Pancreas (tissue), 10 donors: ENCODE results near the gene LRRC43. TPM values are rescaled to one million over a fixed set of nuclear protein-coding genes. Genes with fewer than 3 reads are reported as not detected.
A peak's percentile ranks its signal among the peaks of the same experiment; 100 is the strongest.

ENCODE experiments used
- ATAC-seq, 4 donors: fragments of 200-7000 bp; cut with Tn5 transposase; one replicate each; pipeline versions ENCODE4 v1.8.0 to v1.9.1; 2020; ENCODE audit warnings: mild to moderate bottlenecking in 4 of 4, moderate library complexity in 4 of 4
- DNase-seq, 6 donors: peaks; one replicate each; pipeline ENCODE4 v3.0.0-alpha.2; 2020
- FAIRE-seq: peaks from 2 replicates; lab custom pipeline; 2012; peaks lifted over from hg19 to GRCh38; lab: Jason Lieb, UNC
- H3K27ac ChIP-seq, 4 donors: fragments of 200-600 bp; sonication (generic); 1 replicate in 3 of 4; 2 replicates in 1 of 4; pipeline versions ENCODE4 v1.5.0 to v1.8.0; 2020
- H3K27me3 ChIP-seq, 4 donors: fragments of 200-600 bp; one replicate each; pipeline ENCODE4 v1.8.0; 2021
- H3K36me3 ChIP-seq, 3 donors: fragments of 200-600 bp; sonication (generic) in 1 of 3; one replicate each; pipeline versions ENCODE4 v1.5.0 to v1.8.0; 2020 to 2021
- H3K4me1 ChIP-seq, 3 donors: fragments of 200-600 bp; one replicate each; pipeline ENCODE4 v1.8.0; 2021
- H3K4me3 ChIP-seq, 4 donors: fragments of 200-600 bp; sonication (generic) in 2 of 4; one replicate each; pipeline versions ENCODE4 v1.5.0 to v1.8.0; 2020 to 2021
- H3K9me3 ChIP-seq, 4 donors: fragments of 200-600 bp; one replicate each; pipeline ENCODE4 v1.8.0; 2021
- WGBS, 2 donors: extraction: QIAGEN DNeasy Blood & Tissue Kit; methylation state at CpG; one replicate each; pipeline ENCODE4 v1.1.7; 2013; 5-methylcytosine and 5-hydroxymethylcytosine counted together
- intact Hi-C, 3 donors: fragments of 100-400 bp; cut with DNase I; formaldehyde crosslinking; loops; one replicate each; pipeline versions ENCODE4 v1.11.1 to v1.14.2; 2022
- polyA plus RNA-seq, 2 donors: library from polyadenylated mRNA; stranded (reverse); fragments of 200-250 nt; gene quantifications; one replicate each; pipeline ENCODE4 v1.2.3, GENCODE V29; 2013
- total RNA-seq, 6 donors: library from RNA; stranded (reverse); fragmentation: NEBNext Ultra II Directional in 4 of 6; extraction: Animal tissue kit (Norgen Biotek cat#: 25700) in 4 of 6; gene quantifications; one replicate each; pipeline versions ENCODE4 v1.2.1 to v1.2.4, GENCODE V29; 2021 to 2023
- TF ChIP-seq, protein P1 (sequence below), 4 donors: fragments of 200-600 bp; sonication (generic) in 3 of 4; IDR thresholded peaks; one replicate each; pipeline versions ENCODE4 v1.5.0 to v1.8.0; 2021; ENCODE audit warnings: antibody characterized with exemption in 4 of 4
- donor health status: healthy with polysubstance abuse.
- donor health status: DM: no; HTN: no; CAD: no; lungs with moderate emphysema.
- donor health status: DM: no; HTN: no; CAD: no.
- donor health status: control.
- donor health status: control.
- donor health status: Bipolar disorder and iron deficiency.
- donor health status: DM: yes; HTN: yes; CAD: no.
- donor health status: DM: no; HTN: no; CAD: no.
- donor health status: DM: no; HTN: no; CAD: no.
- donor health status: DM: yes; HTN: yes; CAD: no.

The LRRC43 gene
- total and polyA plus RNA-seq, 8 donors: 0.12 to 1.6 (median 0.52) TPM

GRCh38 chr12:122137681-122138080 lies 45.2 kb upstream of the LRRC43 start:
- TF ChIP-seq, protein P1, sequence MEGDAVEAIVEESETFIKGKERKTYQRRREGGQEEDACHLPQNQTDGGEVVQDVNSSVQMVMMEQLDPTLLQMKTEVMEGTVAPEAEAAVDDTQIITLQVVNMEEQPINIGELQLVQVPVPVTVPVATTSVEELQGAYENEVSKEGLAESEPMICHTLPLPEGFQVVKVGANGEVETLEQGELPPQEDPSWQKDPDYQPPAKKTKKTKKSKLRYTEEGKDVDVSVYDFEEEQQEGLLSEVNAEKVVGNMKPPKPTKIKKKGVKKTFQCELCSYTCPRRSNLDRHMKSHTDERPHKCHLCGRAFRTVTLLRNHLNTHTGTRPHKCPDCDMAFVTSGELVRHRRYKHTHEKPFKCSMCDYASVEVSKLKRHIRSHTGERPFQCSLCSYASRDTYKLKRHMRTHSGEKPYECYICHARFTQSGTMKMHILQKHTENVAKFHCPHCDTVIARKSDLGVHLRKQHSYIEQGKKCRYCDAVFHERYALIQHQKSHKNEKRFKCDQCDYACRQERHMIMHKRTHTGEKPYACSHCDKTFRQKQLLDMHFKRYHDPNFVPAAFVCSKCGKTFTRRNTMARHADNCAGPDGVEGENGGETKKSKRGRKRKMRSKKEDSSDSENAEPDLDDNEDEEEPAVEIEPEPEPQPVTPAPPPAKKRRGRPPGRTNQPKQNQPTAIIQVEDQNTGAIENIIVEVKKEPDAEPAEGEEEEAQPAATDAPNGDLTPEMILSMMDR (IDR thresholded peaks at IDR 0.05): no peak
- intact Hi-C loops: no loop called here
- WGBS, 2 donors: 65 to 72% methylated on average over 11 of the region's 11 CpGs
- H3K4me3 ChIP-seq: no peak overlapping the region
- H3K27ac ChIP-seq: no peak overlapping the region
- no peaks in the 10 kb centered on the region for H3K4me1 ChIP-seq
- ATAC-seq: peak in 2 of 4 donors; percentile 24 to 35
- no peak for FAIRE-seq
- H3K27me3 ChIP-seq: no peaks in the 10 kb centered on the region
- H3K36me3 ChIP-seq: peaks cover 6 to 72% (median 53%) of the 10 kb centered on the region in 3 donors
- DNase-seq: no peak
- no peaks in the 10 kb centered on the region for H3K9me3 ChIP-seq

- Histone ChIP-seq H3K27me3 (no peaks in the 10 kb centered on the region), H3K9me3 (no peaks in the 10 kb centered on the region), H3K36me3 (peaks cover 6 to 72% (median 53%) of the 10 kb centered on the region in 3 donors), H3K4me1 (no peaks in the 10 kb centered on the region), H3K27ac (no peak overlapping the region), H3K4me3 (no peak overlapping the region)
- ATAC-seq (no peak), FAIRE-seq (no peak), DNase-seq (no peak)
- WGBS, 2 donors: 93% methylated on average over 10 to 11 of the region's 11 CpGs
- intact Hi-C loops: no loop called here
- TF ChIP-seq, protein P1 (IDR thresholded peaks at IDR 0.05): no peak
Observed at GRCh38 chr12:122138181-122138580, 44.7 kb upstream of the LRRC43 start.

- Histone ChIP-seq H3K27me3 (no peaks in the 10 kb centered on the region), H3K4me3 (no peak overlapping the region), H3K27ac (no peak overlapping the region), H3K9me3 (no peaks in the 10 kb centered on the region), H3K36me3 (peaks cover 6 to 69% (median 52%) of the 10 kb centered on the region in 3 donors), H3K4me1 (no peaks in the 10 kb centered on the region)
- FAIRE-seq: no peak
- TF ChIP-seq, protein P1 (IDR thresholded peaks at IDR 0.05): no peak
- intact Hi-C loops: no loop called here
- WGBS, 2 donors: 86 to 92% methylated on average over 11 of the region's 11 CpGs
- DNase-seq: peak in 1 of 6 donors; percentile 45
- ATAC-seq: no peak
Observed at GRCh38 chr12:122138616-122139015, 44.3 kb upstream of the LRRC43 start.

- WGBS, 2 donors: 92 to 93% methylated on average over 15 of the region's 15 CpGs
- TF ChIP-seq, protein P1 (IDR thresholded peaks at IDR 0.05): no peak
- no peaks in the 10 kb centered on the region for H3K27me3 ChIP-seq
- no peak overlapping the region for H3K27ac ChIP-seq
- ATAC-seq (no peak), FAIRE-seq (no peak), DNase-seq (peak in 1 of 6 donors; percentile 59)
- no peak overlapping the region for H3K4me3 ChIP-seq
- no peaks in the 10 kb centered on the region for H3K9me3 ChIP-seq
- peaks cover 6 to 63% (median 49%) of the 10 kb centered on the region in 3 donors for H3K36me3 ChIP-seq
- intact Hi-C loops: no loop called here
- H3K4me1 ChIP-seq: no peaks in the 10 kb centered on the region
Observed at GRCh38 chr12:122139266-122139665, 43.7 kb upstream of the LRRC43 start.

DNA sequence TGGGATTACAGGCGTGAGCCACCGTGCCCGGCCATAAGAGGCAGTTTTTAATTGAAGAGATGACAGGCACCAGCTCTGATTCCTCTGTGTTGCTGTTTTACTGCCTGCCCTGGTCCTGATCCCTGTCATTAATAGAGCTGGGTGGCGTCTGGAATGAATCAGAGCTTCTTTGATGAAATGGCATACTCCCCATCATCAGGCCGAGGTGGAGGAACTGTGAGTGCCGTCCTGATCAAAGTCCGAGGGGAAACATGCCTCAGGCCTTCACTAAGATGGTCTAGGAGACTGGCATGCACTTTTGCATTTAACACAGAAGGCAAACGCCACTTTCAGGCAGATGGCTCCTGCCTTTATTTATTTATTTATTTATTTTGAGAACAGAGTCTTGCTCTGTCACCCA lies 43.0 kb upstream of the LRRC43 start:
- H3K4me1 ChIP-seq: no peaks in the 10 kb centered on the region
- ATAC-seq (no peak), DNase-seq (no peak), FAIRE-seq (no peak)
- no peak overlapping the region for H3K27ac ChIP-seq
- 86 to 90% methylated on average over 8 of the region's 8 CpGs for WGBS, 2 donors
- intact Hi-C loops: no loop called here
- no peaks in the 10 kb centered on the region for H3K27me3 ChIP-seq
- TF ChIP-seq, protein P1 (IDR thresholded peaks at IDR 0.05): no peak
- no peaks in the 10 kb centered on the region for H3K9me3 ChIP-seq
- H3K4me3 ChIP-seq: no peak overlapping the region
- H3K36me3 ChIP-seq: peaks cover 6 to 57% (median 47%) of the 10 kb centered on the region in 3 donors
